ENCODE results near the gene SLC11A2. TPM values are rescaled to one million over a fixed set of nuclear protein-coding genes. Genes with fewer than 3 reads are reported as not detected.

Gene SLC11A2
- total and polyA plus RNA-seq, 9 of the 15 experiments (the other 6 are each of a cell fraction or from before 2014, with no cell fraction given), result 21.1 to 54.0 (median 32.9) TPM

- TF ChIP-seq CSDE1 (IDR thresholded peaks at IDR 0.05) (no peak), TFE3 (CRISPR knock-in tag; IDR thresholded peaks at IDR 0.05) (no peak), CLOCK (CRISPR knock-in tag; IDR thresholded peaks at IDR 0.05; ENCODE audit: borderline replicate concordance) (no peak), SRF (CRISPR knock-in tag; IDR thresholded peaks at IDR 0.05) (no peak), ZBTB11 (CRISPR knock-in tag; IDR thresholded peaks at IDR 0.05) (peak in 2 of 3 experiments; percentile 47 to 97; a peak in 3 of 6 replicates), FOS (IDR thresholded peaks at IDR 0.05; ENCODE audit: extremely low read depth, insufficient read length) (peak; percentile 45), ZEB2 (IDR thresholded peaks at IDR 0.05) (no peak), NCOA4 (IDR thresholded peaks at IDR 0.05; ENCODE audit: partially characterized antibody) (no peak), FOXJ3 (CRISPR knock-in tag; IDR thresholded peaks at IDR 0.05) (no peak), ID3 (CRISPR knock-in tag; IDR thresholded peaks at IDR 0.05) (no peak), ID3 (tag; IDR thresholded peaks at IDR 0.05) (no peak), ELF1 (tag; IDR thresholded peaks at IDR 0.05) (no peak), RAD51 (IDR thresholded peaks at IDR 0.05; ENCODE audit: borderline replicate concordance, low read depth) (peak; percentile 68)
Observed at GRCh38 chr12:50933459-50934124, 92.6 kb downstream of the SLC11A2 start (continued).
